Breast epithelium (tissue), 4 donors: ENCODE measurements around the gene HAL. TPM values are rescaled to one million over a fixed set of nuclear protein-coding genes. Genes with fewer than 3 reads are reported as not detected.

Source experiments
- DNase-seq, 2 donors: peaks; one replicate each; pipeline ENCODE4 v3.0.0-alpha.2; 2019; ENCODE audit warnings: low spot score in 2 of 2
- H3K27ac ChIP-seq, 2 donors: fragments of 200-600 bp; sonication (generic) in 1 of 2; one replicate each; pipeline ENCODE4 v1.5.1; 2016 to 2019; ENCODE audit warnings: mild to moderate bottlenecking in 1 of 2
- H3K27me3 ChIP-seq, 2 donors: fragments of 200-600 bp; sonication (generic) in 1 of 2; one replicate each; pipeline versions ENCODE4 v1.5.1 to v1.6.0; 2017 to 2019; ENCODE audit warnings: control low read depth in 1 of 2, mild to moderate bottlenecking in 1 of 2
- H3K36me3 ChIP-seq: fragments of 200-600 bp; one replicate; pipeline ENCODE4 v1.5.1; 2019
- H3K4me1 ChIP-seq, 2 donors: fragments of 200-600 bp; sonication (generic); one replicate each; pipeline ENCODE4 v1.5.1; 2016 to 2019; ENCODE audit warnings: control low read depth in 1 of 2
- H3K4me3 ChIP-seq, 3 donors: fragments of 200-600 bp; sonication (generic); 1 replicate in 2 of 3; 2 replicates in 1 of 3; pipeline ENCODE4 v1.5.1; 2016 to 2019; ENCODE audit warnings: mild to moderate bottlenecking in 3 of 3, moderate library complexity in 2 of 3
- H3K9me3 ChIP-seq, 2 donors: fragments of 200-600 bp; sonication (generic) in 1 of 2; one replicate each; pipeline ENCODE4 v1.5.1; 2016 to 2019; ENCODE audit warnings: control low read depth in 1 of 2
- POLR2A ChIP-seq: fragments of 450-650 bp; IDR thresholded peaks from one replicate; pipeline ENCODE4 v1.6.1; 2016; ENCODE audit warnings: antibody characterized with exemption, mild to moderate bottlenecking, moderate library complexity
- POLR2AphosphoS5 ChIP-seq, 3 donors: sonication (generic); formaldehyde crosslinking; IDR thresholded peaks; one replicate each; pipeline ENCODE4 v1.6.1; 2017; ENCODE audit warnings: antibody characterized with exemption in 3 of 3
- intact Hi-C: fragments of 100-400 bp; cut with DNase I; formaldehyde crosslinking; loops from one replicate; pipeline ENCODE4 v1.15.1; 2023; ENCODE audit warnings: low total_unique reads
- total RNA-seq, 3 donors: library from RNA; depleted of rRNA; stranded (reverse); fragments of >200 nt; gene quantifications; one replicate each; pipeline ENCODE4 v1.1.0, GENCODE V29; 2016
- TF ChIP-seq, protein P1 (sequence below), 3 donors: fragments of 450-650 bp; IDR thresholded peaks; one replicate each; pipeline ENCODE4 v1.5.1; 2016 to 2017; ENCODE audit warnings: antibody characterized with exemption in 3 of 3, mild to moderate bottlenecking in 3 of 3, moderate library complexity in 3 of 3

Gene HAL
- total RNA-seq, 3 donors from 2014 or later: 0.59 to 4.3 (median 0.98) TPM

DNA sequence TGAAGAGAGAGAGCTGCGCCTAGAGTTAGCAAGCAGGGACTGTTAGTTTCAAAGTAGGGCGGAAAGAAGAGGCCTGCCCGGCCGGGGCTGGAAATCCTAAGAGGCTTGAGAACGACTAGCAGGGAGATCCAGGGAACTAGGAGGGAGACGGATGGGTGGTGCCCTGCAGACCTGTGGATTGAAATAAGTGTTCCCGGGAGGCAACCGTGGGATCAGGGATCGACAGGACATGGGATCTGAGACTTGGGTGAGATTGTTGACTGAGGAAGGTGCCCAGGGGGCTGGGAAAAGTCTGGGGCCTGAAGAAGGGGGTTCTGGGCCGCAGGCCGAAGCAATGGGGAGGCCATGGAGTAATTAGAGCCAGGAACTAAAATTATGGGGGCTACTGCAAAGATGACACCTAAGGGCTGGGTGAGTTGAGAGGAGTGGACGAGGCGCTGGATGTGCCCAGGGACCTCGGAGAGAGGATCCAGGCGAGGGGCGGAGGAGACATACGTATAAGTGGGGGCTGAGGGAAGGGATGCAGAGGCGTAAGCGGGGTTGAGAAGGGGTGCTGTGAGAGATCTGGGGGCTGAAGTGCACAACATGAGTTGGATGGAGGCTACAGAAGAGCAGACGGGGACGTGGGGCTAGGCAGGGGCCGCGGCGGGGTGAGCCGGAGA lies 38.6 kb upstream of the HAL start:
- DNase-seq: no peak

DNA sequence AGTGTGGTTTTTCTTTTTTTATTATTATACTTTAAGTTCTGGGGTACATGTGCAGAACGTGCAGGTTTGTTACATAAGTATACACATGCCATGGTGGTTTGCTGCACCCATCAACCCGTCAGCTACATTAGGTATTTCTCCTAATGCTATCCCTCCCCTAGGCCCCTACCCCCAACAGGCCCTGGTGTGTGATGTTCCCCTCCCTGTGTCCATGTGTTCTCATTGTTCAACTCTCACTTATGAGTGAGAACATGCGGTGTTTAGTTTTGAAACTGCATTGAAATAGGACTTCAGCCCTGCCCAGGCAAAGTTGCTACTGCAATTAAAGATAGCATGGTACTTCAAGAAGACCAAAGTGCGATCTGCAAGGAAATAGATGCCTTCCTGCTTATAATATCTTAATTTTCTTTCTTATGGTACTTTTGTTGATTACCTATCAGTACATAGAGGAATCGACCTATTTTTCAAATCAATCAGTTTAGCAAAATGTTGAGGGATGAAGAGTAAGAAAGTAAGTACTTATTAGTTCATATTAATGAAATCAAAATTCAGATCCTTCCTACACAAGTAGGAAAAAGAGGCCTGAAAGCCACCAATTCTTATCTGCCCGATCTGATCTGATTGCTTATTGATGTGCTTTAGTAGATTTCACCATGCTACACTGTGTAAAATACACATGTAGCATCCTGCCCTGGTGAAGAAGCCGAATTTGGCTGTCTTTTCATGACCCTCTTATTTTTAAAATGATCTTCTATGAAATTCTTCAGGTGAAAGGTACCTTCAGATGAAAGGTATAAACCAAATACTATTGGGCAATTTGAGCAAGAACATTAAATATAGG lies 37.6 kb upstream of the HAL start:
- TF ChIP-seq POLR2A (no peak), POLR2AphosphoS5 (IDR thresholded peaks at IDR 0.05) (no peak)
- TF ChIP-seq, protein P1, sequence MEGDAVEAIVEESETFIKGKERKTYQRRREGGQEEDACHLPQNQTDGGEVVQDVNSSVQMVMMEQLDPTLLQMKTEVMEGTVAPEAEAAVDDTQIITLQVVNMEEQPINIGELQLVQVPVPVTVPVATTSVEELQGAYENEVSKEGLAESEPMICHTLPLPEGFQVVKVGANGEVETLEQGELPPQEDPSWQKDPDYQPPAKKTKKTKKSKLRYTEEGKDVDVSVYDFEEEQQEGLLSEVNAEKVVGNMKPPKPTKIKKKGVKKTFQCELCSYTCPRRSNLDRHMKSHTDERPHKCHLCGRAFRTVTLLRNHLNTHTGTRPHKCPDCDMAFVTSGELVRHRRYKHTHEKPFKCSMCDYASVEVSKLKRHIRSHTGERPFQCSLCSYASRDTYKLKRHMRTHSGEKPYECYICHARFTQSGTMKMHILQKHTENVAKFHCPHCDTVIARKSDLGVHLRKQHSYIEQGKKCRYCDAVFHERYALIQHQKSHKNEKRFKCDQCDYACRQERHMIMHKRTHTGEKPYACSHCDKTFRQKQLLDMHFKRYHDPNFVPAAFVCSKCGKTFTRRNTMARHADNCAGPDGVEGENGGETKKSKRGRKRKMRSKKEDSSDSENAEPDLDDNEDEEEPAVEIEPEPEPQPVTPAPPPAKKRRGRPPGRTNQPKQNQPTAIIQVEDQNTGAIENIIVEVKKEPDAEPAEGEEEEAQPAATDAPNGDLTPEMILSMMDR (IDR thresholded peaks at IDR 0.05): no peak
- Histone ChIP-seq H3K4me3 (peak overlapping the region in 2 of 3 donors; percentile 68 to 85), H3K27ac (peak overlapping the region in 1 of 2 donors; percentile 80), H3K9me3 (no peaks in the 10 kb centered on the region), H3K36me3 (no peaks in the 10 kb centered on the region), H3K4me1 (no peaks in the 10 kb centered on the region), H3K27me3 (no peaks in the 10 kb centered on the region)
- DNase-seq: no peak
- intact Hi-C loops: no loop called here

More for the DNA sequence above, 38.6 kb upstream of the HAL start:
- no peaks in the 10 kb centered on the region for H3K27me3 ChIP-seq
- H3K36me3 ChIP-seq: no peaks in the 10 kb centered on the region
- H3K4me3 ChIP-seq: peak overlapping the region; percentile 68 to 85 (median 84)
- TF ChIP-seq, protein P1 (IDR thresholded peaks at IDR 0.05): no peak
- no peaks in the 10 kb centered on the region for H3K9me3 ChIP-seq
- H3K27ac ChIP-seq: peak overlapping the region; percentile 80 to 81
- H3K4me1 ChIP-seq: no peaks in the 10 kb centered on the region
- intact Hi-C loops: no loop called here

DNA sequence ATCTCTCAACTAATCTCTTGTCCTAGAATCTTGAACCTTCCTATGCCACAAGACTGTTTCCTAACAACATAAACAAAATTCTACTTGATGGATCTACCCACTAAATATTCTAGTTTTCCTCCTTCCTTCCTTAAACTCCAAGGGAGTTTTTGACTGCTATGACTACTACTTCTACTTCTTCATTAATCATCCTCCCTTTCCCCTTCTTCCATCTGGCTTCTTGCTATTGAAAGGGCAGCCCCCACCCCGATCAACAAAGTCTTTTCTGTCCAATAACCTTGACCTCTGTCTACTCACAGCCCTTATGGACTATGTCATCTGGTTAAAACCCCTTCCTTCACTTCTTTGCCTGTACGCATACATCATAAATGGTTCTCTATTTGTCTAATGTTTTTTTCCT lies 33.7 kb upstream of the HAL start:
- Histone ChIP-seq H3K27ac (no peak overlapping the region), H3K4me1 (no peaks in the 10 kb centered on the region), H3K9me3 (no peaks in the 10 kb centered on the region), H3K27me3 (no peaks in the 10 kb centered on the region), H3K4me3 (no peak overlapping the region), H3K36me3 (no peaks in the 10 kb centered on the region)
- DNase-seq: no peak
- TF ChIP-seq POLR2A: no peak
- no peak for TF ChIP-seq POLR2AphosphoS5 (IDR thresholded peaks at IDR 0.05)
- TF ChIP-seq, protein P1 (IDR thresholded peaks at IDR 0.05): no peak
- intact Hi-C loops: no loop called here

DNA sequence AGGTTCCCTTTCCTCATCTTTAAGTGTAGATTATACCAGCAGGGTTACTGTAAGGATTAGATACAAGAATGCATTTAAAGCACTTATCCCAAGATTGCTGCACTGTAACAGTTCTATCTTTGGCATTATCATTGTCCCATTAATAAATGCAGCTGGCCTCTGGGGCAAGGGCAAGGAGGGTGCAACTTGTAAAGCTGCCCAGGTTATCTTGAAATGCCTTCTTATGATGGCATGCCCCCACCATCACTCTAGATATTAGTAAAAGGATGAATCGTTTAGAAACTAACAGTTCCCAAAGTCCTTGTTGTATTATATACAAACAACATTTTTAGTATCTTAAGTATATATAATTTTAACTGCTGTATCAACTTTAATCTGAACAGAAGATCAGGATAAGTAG lies 32.4 kb upstream of the HAL start:
- no peak for TF ChIP-seq POLR2AphosphoS5 (IDR thresholded peaks at IDR 0.05)
- TF ChIP-seq, protein P1 (IDR thresholded peaks at IDR 0.05): no peak
- no peak for TF ChIP-seq POLR2A
- H3K27me3 ChIP-seq: no peaks in the 10 kb centered on the region
- no peak overlapping the region for H3K4me3 ChIP-seq
- H3K27ac ChIP-seq: no peak overlapping the region
- H3K4me1 ChIP-seq: no peaks in the 10 kb centered on the region
- DNase-seq: no peak
- no peaks in the 10 kb centered on the region for H3K9me3 ChIP-seq
- intact Hi-C loops: no loop called here
- H3K36me3 ChIP-seq: no peaks in the 10 kb centered on the region

DNA sequence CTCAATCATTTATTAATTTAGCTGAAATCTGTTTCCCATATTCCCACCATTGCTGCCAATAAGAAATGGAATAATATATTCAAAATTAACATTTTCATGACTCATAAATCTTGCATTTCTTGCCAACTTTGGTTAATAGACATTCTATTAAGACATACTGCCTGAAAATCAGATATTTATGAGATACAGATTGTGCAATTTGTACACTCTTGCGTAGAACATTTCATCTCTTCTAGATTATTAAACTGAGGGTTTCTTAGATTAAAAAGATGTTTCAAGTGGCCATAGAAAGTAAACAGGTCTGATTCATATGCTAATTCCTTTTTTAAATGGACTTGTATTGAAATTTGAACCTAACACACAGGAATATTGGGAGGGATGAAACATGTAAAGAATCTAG lies 30.2 kb upstream of the HAL start:
- intact Hi-C loops: no loop called here
- Histone ChIP-seq H3K9me3 (no peaks in the 10 kb centered on the region), H3K4me1 (no peaks in the 10 kb centered on the region), H3K27me3 (no peaks in the 10 kb centered on the region), H3K27ac (no peak overlapping the region), H3K36me3 (peaks cover 5% of the 10 kb centered on the region), H3K4me3 (no peak overlapping the region)
- TF ChIP-seq, protein P1 (IDR thresholded peaks at IDR 0.05): no peak
- TF ChIP-seq POLR2A (no peak), POLR2AphosphoS5 (IDR thresholded peaks at IDR 0.05) (no peak)
- no peak for DNase-seq
